ENCODE results near the gene CNPY4.

CNPY4 gene, protein sequence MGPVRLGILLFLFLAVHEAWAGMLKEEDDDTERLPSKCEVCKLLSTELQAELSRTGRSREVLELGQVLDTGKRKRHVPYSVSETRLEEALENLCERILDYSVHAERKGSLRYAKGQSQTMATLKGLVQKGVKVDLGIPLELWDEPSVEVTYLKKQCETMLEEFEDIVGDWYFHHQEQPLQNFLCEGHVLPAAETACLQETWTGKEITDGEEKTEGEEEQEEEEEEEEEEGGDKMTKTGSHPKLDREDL

DNA sequence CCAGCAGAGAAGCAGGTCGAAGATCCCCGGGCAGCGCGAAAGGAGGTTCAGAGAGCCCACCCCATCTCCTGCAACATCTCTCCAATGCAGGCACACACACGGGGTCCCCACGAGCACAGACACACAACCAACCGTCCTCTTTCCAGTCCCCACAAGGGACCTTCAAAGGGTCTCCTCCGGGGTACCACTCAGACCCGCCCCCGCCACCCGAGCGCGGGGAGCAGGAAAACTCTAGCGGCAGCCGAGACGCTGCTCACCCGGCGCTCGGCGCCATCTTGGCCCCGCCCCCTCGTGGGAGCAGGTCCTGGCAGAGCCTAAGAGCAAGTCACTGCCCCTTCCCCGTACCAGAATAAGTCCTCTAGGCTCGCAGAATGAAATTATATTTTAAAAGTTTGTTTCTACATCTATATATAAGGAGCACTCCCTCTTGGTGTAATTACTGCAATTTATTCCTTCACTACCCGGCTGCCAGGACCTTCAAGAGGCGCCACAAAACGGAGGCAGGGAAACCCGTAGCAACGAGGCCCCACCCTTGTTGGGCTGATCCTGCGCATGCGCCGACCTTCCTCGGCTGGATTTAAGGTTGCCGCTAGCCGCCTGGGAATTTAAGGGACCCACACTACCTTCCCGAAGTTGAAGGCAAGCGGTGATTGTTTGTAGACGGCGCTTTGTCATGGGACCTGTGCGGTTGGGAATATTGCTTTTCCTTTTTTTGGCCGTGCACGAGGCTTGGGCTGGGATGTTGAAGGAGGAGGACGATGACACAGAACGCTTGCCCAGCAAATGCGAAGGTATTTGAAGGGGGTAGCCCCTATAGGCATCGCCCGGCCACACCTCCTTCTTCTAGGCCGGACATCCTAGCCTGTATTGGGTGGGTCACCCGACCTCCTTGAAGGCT, at the start of gene CNPY4, which contains the start of gene TAF6:
Gene CNPY4, plus strand, starts transcription at position 563 of the 898 bp plus-strand sequence. Its CDS starts 111 bp downstream, at position 674.
Gene TAF6, minus strand, starts transcription at position 287 of the 898 bp plus-strand sequence. CDS start 5,149 bp downstream, outside the sequence.
- DNase-seq (ENCODE audit: low read depth in 1 of 2, low spot score in 1 of 2), result peak; percentile 90 to 92

GRCh38 chr7:100069991-100070390, 49.4 kb upstream of the CNPY4 start:
- DNase-seq (ENCODE audit: low read depth in 1 of 2, low spot score in 1 of 2), result no peak

- DNase-seq (ENCODE audit: low read depth in 1 of 2, low spot score in 1 of 2), result no peak
Measured at GRCh38 chr7:100071018-100071723, 48.3 kb upstream of the CNPY4 start.

- no peak for DNase-seq (ENCODE audit: low read depth in 1 of 2, low spot score in 1 of 2)
Measured at GRCh38 chr7:100072462-100072861, 47.0 kb upstream of the CNPY4 start.

GRCh38 chr7:100074841-100075240, 44.6 kb upstream of the CNPY4 start:
- no peak for DNase-seq (ENCODE audit: low read depth in 1 of 2, low spot score in 1 of 2)

DNA sequence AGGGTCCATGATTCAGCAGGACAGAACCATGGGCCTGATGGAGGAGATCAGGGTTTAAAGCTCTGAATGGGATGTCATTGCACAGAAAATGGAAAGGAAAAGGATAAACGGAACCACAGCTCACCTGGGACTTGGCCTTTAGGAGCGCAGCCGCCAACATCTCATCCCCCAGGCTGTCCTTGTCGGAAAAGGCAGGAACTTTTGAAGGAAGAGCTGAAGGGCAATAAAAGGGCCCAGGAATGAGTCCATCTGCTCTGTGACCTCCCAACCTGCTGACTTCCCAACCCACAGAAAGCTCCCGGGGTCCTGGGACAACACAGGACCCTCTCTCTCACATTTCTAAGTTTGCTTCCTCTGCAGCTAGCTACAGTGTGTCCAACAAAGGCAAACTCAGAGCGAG, 44.0 kb upstream of the CNPY4 start:
- no peak for DNase-seq (ENCODE audit: low read depth in 1 of 2, low spot score in 1 of 2)

DNA sequence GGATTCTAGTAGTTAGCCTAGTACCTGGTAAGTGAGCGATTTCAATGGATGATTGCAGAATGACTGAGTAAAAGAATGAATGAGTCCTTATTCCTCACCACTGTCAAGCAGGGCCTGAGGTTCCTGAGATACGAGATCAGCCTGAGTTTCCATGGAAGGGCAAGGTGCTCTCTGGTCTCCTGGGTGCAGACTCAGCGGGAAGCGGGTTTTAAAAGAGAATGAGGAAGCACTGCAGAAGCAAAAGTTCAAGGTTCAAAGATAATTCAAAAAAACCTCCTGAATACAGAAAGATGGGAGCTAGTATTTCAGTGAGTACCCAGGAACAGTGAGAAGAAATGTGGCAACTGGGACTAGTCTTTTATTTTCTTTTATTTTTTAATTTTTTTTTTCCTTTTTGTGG, 42.2 kb upstream of the CNPY4 start:
- DNase-seq (ENCODE audit: low read depth in 1 of 2, low spot score in 1 of 2), result no peak

GRCh38 chr7:100079024-100079560, 40.3 kb upstream of the CNPY4 start:
- no peak for DNase-seq (ENCODE audit: low read depth in 1 of 2, low spot score in 1 of 2)

DNA sequence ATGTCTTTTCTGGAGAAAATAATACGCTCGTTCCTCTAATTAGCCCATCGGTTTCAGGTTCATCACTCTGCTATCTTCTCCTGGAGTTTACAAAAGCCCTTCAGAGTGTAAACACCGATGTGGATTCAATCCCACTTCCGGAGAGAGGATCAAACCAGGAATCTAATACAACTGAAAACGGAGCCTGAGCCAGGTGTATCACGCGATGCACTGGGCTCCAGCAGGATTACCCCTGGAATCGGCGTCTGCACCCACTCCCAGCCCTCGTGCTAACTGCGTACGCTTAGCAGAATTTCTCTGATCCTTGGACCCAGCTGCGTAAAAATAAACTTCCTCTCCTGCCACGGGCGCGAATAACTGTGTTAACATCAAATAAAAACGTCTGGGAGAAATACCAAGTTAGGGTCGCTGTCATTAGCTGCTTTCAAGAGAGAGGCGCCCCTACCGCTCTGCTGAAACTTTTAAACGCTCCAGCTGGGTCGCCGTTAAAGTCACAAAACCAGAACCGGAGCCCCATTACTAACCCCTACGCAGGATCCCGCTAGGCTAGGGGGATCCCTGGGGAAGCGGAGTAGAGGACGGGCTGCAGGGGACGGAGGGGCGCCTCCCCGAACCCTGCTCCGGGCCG, 38.4 kb upstream of the CNPY4 start:
- no peak for DNase-seq (ENCODE audit: low read depth in 1 of 2, low spot score in 1 of 2)

DNA sequence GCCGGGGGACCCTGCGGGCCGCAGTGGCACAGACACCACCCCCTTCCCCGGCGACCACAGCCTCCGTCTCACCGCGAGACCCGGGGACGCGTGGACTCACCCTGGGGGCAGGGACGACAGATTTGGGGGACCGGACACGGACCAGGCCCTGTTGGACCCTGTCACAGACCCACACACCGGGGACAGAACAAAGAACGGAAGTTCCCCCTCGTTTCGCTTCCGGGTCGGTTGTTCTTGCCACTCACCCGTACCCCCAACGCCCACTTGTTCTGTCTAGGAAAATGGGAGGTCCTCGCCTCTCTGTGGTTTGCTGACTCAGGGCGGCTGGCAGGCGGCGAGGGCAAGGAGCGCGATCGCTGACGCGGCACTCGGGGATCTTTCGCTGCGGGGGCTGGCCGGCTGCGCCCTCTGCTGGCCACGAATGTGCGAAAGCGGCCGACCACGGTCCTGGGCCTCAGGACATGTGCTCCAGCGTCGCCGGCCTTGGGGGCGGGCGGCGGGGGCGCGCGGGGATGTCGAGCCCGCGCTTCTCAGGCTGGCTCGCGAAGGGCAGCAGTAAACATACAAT, 37.8 kb upstream of the CNPY4 start, which contains the start of gene ZNF3:
Gene ZNF3, minus strand, starts transcription at position 189 of the 568 bp plus-strand sequence. CDS start 4,366 bp downstream, outside the sequence.
- peak; percentile 93 to 98 for DNase-seq (ENCODE audit: low read depth in 1 of 2, low spot score in 1 of 2)

DNA sequence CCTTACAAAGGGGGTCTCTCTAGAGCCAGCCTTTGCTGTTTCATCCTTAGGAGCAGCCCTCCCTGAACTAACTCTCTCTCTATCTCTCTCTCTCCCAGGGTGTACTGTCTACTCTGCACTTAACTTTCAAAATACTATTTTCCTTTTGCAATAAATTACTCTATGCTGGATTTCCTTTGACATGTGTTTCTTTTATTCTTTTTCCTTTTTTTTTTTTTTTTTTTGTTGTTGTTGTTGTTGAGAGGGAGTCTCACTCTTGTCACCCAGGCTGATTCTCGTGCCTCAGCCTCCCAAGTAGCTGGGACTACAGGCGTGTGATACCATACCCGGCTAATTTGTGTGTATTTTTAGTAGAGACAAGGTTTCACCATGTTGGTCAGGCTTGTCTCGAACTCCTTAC, 36.5 kb upstream of the CNPY4 start:
- DNase-seq (ENCODE audit: low read depth in 1 of 2, low spot score in 1 of 2), result no peak

GRCh38 chr7:100085515-100085914, 33.9 kb upstream of the CNPY4 start:
- DNase-seq (ENCODE audit: low read depth in 1 of 2, low spot score in 1 of 2), result no peak

- DNase-seq (ENCODE audit: low read depth in 1 of 2, low spot score in 1 of 2), result no peak
Measured at GRCh38 chr7:100087055-100087750, 32.2 kb upstream of the CNPY4 start.

GRCh38 chr7:100088095-100088620, 31.3 kb upstream of the CNPY4 start:
- DNase-seq (ENCODE audit: low read depth in 1 of 2, low spot score in 1 of 2), result no peak

- DNase-seq (ENCODE audit: low read depth in 1 of 2, low spot score in 1 of 2), result peak; percentile 74 to 82
Measured at GRCh38 chr7:100088621-100089457, 30.6 kb upstream of the CNPY4 start, which contains the start of gene COPS6. Gene COPS6, plus strand, starts transcription at chr7:100088969. Its CDS starts 22 bp downstream, at chr7:100088991.

GRCh38 chr7:100089458-100090196, 29.8 kb upstream of the CNPY4 start:
- no peak for DNase-seq (ENCODE audit: low read depth in 1 of 2, low spot score in 1 of 2)

DNA sequence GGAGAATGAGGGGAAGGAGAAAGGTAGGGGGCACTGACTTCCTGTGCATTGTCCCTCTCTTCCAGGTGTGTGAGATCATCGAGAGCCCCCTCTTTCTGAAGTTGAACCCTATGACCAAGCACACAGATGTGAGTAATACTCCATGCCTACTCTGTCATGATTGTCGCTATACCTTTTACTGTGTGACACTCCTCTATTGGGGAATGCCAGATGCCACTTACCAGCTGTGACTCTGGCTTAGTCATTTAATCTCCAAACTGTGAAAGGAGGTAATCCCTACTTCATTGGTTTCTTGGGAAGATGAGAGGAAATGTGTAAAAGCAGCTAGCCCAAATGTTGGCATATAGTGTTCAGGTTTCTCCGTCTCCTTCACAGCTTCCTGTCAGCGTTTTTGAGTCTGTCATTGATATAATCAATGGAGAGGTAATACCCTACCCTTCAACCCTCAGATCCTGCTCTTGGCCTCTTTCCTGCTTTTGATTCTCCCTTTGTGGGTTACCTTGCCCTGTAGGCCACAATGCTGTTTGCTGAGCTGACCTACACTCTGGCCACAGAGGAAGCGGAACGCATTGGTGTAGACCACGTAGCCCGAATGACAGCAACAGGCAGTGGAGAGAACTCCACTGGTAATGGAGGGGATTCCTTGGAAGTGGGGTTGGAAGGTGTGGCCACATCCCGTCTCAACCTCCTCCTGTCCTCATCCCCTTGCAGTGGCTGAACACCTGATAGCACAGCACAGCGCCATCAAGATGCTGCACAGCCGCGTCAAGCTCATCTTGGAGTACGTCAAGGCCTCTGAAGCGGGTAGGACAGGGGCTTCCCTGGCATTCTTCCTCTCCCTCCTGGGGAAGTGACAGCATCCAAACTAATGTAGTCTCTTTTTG, 28.7 kb upstream of the CNPY4 start:
- no peak for DNase-seq (ENCODE audit: low read depth in 1 of 2, low spot score in 1 of 2)

Measured in activated T-helper 1 cell treated with anti-CD3 and anti-CD28 coated beads, Interleukin-2, amount 50 U/mL, for 16 hours (primary cell).